OCI-LY1 (cell line): Measurements from ENCODE around the gene ITIH2.
"Not testable (repeated sequence)": the region's sequence is repeated elsewhere in the genome, so short reads cannot be mapped to it uniquely, and the experiment has no call there.

Experiments used
- H2AFZ ChIP-seq: fragments of 200-600 bp; sonication (generic), shearing (Covaris generic); 2 replicates; pipeline ENCODE4 v1.6.0; 2014; ENCODE audit warnings: antibody characterized with exemption, mild to moderate bottlenecking, low read length
- H3F3A ChIP-seq: fragments of 200-600 bp; sonication (generic), shearing (Covaris generic); 2 replicates; pipeline ENCODE4 v1.6.0; 2014; ENCODE audit warnings: mild to moderate bottlenecking, antibody characterized with exemption, low read length, moderate library complexity; ENCODE audit not compliant: insufficient read depth
- H3K27ac ChIP-seq: fragments of 200-600 bp; sonication (generic); 2 replicates; pipeline ENCODE4 v1.5.1; 2014; ENCODE audit warnings: low read length, mixed run types, mild to moderate bottlenecking, low read depth; ENCODE audit not compliant: poor library complexity, severe bottlenecking
- H3K27me3 ChIP-seq: fragments of 200-600 bp; sonication (generic); 2 replicates; pipeline ENCODE4 v1.6.0; 2014; ENCODE audit warnings: antibody characterized with exemption, mild to moderate bottlenecking, low read length, moderate library complexity; ENCODE audit not compliant: insufficient read depth
- H3K36me3 ChIP-seq: fragments of 200-600 bp; sonication (generic); 2 replicates; pipeline ENCODE4 v1.6.1; 2014; ENCODE audit warnings: mild to moderate bottlenecking, antibody characterized with exemption, low read length, moderate library complexity, mixed read lengths; ENCODE audit not compliant: insufficient read depth
- H3K4me1 ChIP-seq: fragments of 200-600 bp; sonication (generic); 2 replicates; pipeline ENCODE4 v1.5.1; 2014; ENCODE audit warnings: mild to moderate bottlenecking, low read length, moderate library complexity; ENCODE audit not compliant: insufficient read depth, severe bottlenecking
- H3K4me2 ChIP-seq: fragments of 200-600 bp; sonication (generic), shearing (Covaris generic); 2 replicates; pipeline ENCODE4 v1.6.1; 2014; ENCODE audit warnings: low read length
- H3K4me3 ChIP-seq: fragments of 200-600 bp; sonication (generic); 2 replicates; pipeline ENCODE4 v1.5.1; 2014; ENCODE audit warnings: low read length, low read depth, mild to moderate bottlenecking, mixed read lengths; ENCODE audit not compliant: poor library complexity, severe bottlenecking
- H3K79me2 ChIP-seq: fragments of 200-600 bp; shearing (Covaris generic); 2 replicates; pipeline ENCODE4 v1.6.1; 2016; ENCODE audit warnings: mixed run types, low read length, mixed read lengths; ENCODE audit not compliant: insufficient read depth
- H3K9ac ChIP-seq: fragments of 200-600 bp; sonication (generic), shearing (Covaris generic); 2 replicates; pipeline ENCODE4 v1.6.1; 2014; ENCODE audit warnings: mild to moderate bottlenecking, low read length, mixed read lengths
- H3K9me2 ChIP-seq: fragments of 200-600 bp; sonication (generic), shearing (Covaris generic); 2 replicates; pipeline ENCODE4 v1.6.1; 2014; ENCODE audit warnings: low read depth, mild to moderate bottlenecking, low read length, mixed read lengths
- H3K9me3 ChIP-seq: fragments of 200-600 bp; shearing (Covaris generic); 2 replicates; pipeline ENCODE4 v1.6.1; 2014; ENCODE audit warnings: low read length, mixed read lengths
- H4K20me1 ChIP-seq: fragments of 200-600 bp; sonication (generic), shearing (Covaris generic); 2 replicates; pipeline ENCODE4 v1.6.0; 2016; ENCODE audit warnings: mild to moderate bottlenecking, low read length; ENCODE audit not compliant: insufficient read depth
- EZH2 ChIP-seq: fragments of 200-600 bp; sonication (generic), shearing (Covaris generic); IDR thresholded peaks from 2 replicates; pipeline ENCODE4 v1.8.0; 2017; ENCODE audit warnings: borderline replicate concordance, mixed run types, mild to moderate bottlenecking, antibody characterized with exemption, low read length, moderate library complexity, mixed read lengths
- TF ChIP-seq, protein P1 (sequence below): fragments of 200-600 bp; sonication (generic), shearing (Covaris generic); IDR thresholded peaks from 2 replicates; pipeline ENCODE4 v1.5.1; 2017; ENCODE audit warnings: mild to moderate bottlenecking, antibody characterized with exemption, low read length, moderate library complexity, mixed read lengths

ITIH2 gene, protein sequence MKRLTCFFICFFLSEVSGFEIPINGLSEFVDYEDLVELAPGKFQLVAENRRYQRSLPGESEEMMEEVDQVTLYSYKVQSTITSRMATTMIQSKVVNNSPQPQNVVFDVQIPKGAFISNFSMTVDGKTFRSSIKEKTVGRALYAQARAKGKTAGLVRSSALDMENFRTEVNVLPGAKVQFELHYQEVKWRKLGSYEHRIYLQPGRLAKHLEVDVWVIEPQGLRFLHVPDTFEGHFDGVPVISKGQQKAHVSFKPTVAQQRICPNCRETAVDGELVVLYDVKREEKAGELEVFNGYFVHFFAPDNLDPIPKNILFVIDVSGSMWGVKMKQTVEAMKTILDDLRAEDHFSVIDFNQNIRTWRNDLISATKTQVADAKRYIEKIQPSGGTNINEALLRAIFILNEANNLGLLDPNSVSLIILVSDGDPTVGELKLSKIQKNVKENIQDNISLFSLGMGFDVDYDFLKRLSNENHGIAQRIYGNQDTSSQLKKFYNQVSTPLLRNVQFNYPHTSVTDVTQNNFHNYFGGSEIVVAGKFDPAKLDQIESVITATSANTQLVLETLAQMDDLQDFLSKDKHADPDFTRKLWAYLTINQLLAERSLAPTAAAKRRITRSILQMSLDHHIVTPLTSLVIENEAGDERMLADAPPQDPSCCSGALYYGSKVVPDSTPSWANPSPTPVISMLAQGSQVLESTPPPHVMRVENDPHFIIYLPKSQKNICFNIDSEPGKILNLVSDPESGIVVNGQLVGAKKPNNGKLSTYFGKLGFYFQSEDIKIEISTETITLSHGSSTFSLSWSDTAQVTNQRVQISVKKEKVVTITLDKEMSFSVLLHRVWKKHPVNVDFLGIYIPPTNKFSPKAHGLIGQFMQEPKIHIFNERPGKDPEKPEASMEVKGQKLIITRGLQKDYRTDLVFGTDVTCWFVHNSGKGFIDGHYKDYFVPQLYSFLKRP

DNA sequence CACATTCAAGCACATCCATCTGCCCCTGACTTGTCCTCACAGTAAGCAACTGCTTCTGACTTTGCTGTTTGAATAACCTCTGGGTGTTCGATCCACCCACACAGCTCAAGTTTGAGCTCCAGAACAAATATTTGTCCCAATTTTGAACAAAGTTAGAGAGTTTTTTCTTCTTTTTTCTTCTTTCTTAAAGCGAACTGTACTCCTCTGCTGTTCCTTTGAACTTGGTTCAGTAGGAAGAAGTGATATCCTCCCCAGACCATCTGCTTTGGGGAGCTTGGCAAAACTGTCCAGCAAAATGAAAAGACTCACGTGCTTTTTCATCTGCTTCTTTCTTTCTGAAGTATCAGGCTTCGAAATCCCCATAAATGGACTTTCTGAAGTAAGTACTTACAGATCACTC, at the start of gene ITIH2:
Gene ITIH2, plus strand, starts transcription at position 177 of the 400 bp plus-strand sequence. Its CDS starts 119 bp downstream, at position 296.
- Histone ChIP-seq H3K4me1 (no peaks in the 10 kb centered on the region), H3K9me2 (no peaks in the 10 kb centered on the region), H4K20me1 (no peaks in the 10 kb centered on the region), H3K27ac (no peak within 1 kb of the TSS), H3K27me3 (no peaks in the 10 kb centered on the region), H3K36me3 (no peaks in the 10 kb centered on the region), H3K4me2 (no peak within 1 kb of the TSS), H3K9ac (no peak within 1 kb of the TSS), H3K9me3 (no peaks in the 10 kb centered on the region), H3K4me3 (no peak within 1 kb of the TSS), H3K79me2 (no peaks in the 10 kb centered on the region), H2AFZ (no peak within 1 kb of the TSS), H3F3A (no peaks in the 10 kb centered on the region)
- TF ChIP-seq, protein P1, sequence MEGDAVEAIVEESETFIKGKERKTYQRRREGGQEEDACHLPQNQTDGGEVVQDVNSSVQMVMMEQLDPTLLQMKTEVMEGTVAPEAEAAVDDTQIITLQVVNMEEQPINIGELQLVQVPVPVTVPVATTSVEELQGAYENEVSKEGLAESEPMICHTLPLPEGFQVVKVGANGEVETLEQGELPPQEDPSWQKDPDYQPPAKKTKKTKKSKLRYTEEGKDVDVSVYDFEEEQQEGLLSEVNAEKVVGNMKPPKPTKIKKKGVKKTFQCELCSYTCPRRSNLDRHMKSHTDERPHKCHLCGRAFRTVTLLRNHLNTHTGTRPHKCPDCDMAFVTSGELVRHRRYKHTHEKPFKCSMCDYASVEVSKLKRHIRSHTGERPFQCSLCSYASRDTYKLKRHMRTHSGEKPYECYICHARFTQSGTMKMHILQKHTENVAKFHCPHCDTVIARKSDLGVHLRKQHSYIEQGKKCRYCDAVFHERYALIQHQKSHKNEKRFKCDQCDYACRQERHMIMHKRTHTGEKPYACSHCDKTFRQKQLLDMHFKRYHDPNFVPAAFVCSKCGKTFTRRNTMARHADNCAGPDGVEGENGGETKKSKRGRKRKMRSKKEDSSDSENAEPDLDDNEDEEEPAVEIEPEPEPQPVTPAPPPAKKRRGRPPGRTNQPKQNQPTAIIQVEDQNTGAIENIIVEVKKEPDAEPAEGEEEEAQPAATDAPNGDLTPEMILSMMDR: no peak
- TF ChIP-seq EZH2: no peak

DNA sequence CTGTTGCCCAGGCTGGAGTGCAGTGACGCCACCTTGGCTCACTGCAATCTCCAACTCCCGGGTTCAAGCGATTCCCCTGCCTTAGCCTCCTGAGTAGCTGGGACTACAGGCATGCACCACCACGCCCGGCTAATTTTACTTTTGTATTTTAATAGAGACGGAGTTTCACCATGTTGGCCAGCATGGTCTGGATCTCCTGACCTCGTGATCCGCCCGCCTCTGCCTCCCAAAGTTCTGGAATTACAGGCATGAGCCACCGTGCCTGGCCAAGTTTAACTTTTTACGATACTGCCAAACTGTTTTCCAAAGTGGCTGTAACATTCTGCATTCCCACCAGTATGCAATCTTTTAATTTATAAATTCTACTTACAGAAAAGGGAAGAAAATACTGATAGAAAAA, 46.0 kb upstream of the ITIH2 start:
- not testable (repeated sequence) for H3K27ac ChIP-seq, H3K27me3 ChIP-seq

DNA sequence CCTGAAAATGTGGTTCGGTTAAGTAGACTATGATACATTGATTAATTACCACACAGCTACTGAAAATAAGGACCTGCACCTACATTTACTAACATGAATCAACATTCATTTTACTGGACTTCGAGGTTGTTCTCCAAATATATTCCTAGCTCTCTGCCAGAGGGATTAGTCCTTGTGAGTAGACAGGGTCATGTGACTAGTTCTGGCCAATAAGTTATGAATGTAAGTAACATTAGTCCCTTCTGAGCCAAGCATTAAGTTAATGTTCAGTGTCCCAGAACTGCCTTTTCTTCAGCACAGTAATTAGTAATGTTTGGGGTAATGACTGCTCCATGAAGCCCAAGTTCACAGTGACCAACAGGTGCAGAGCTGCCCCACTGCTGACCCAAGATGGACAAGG, 45.6 kb upstream of the ITIH2 start:
- no peaks in the 10 kb centered on the region for H3K4me1 ChIP-seq
- no peak overlapping the region for H3K4me3 ChIP-seq
- H3K27ac ChIP-seq: no peak overlapping the region
- no peaks in the 10 kb centered on the region for H3K27me3 ChIP-seq
- H3K9ac ChIP-seq: no peak overlapping the region
- H3K9me3 ChIP-seq: no peaks in the 10 kb centered on the region
- H3K9me2 ChIP-seq: no peaks in the 10 kb centered on the region
- H3K4me2 ChIP-seq: no peak overlapping the region
- H4K20me1 ChIP-seq: no peaks in the 10 kb centered on the region
- no peak for TF ChIP-seq EZH2
- TF ChIP-seq, protein P1: no peak
- no peaks in the 10 kb centered on the region for H3K79me2 ChIP-seq
- H2AFZ ChIP-seq: no peak overlapping the region
- no peaks in the 10 kb centered on the region for H3F3A ChIP-seq
- no peaks in the 10 kb centered on the region for H3K36me3 ChIP-seq

More for the DNA sequence above, 46.0 kb upstream of the ITIH2 start:
- H3K9ac ChIP-seq, H3K4me3 ChIP-seq, H3K79me2 ChIP-seq, H3K9me3 ChIP-seq, H4K20me1 ChIP-seq, H2AFZ ChIP-seq, H3K36me3 ChIP-seq, H3K9me2 ChIP-seq, H3F3A ChIP-seq, H3K4me2 ChIP-seq, H3K4me1 ChIP-seq: not testable (repeated sequence)
